ENCODE results near the gene GRM7.

Gene GRM7

GRCh38 chr3:7322957-7323669 lies 462.2 kb downstream of the GRM7 start:
- DNase-seq, result no peak

GRCh38 chr3:7328339-7328738 lies 467.4 kb downstream of the GRM7 start:
- DNase-seq, result no peak

- DNase-seq, result no peak
Observed at GRCh38 chr3:7332696-7333095, 471.8 kb downstream of the GRM7 start.

- DNase-seq, result no peak
Observed at GRCh38 chr3:7333125-7333524, 472.2 kb downstream of the GRM7 start.

- DNase-seq, result no peak
Observed at GRCh38 chr3:7340795-7341194, 479.9 kb downstream of the GRM7 start.

- no peak for DNase-seq
Observed at GRCh38 chr3:7346364-7346763, 485.4 kb downstream of the GRM7 start.

- DNase-seq, result no peak
Observed at GRCh38 chr3:7357101-7357500, 496.2 kb downstream of the GRM7 start.

- DNase-seq, result no peak
Observed at GRCh38 chr3:7367968-7368367, 507.1 kb downstream of the GRM7 start.

GRCh38 chr3:7368597-7368996 lies 507.7 kb downstream of the GRM7 start:
- DNase-seq, result no peak

GRCh38 chr3:7371693-7372572 lies 511.0 kb downstream of the GRM7 start:
- no peak for DNase-seq

GRCh38 chr3:7377103-7377502 lies 516.2 kb downstream of the GRM7 start:
- no peak for DNase-seq

- no peak for DNase-seq
Observed at GRCh38 chr3:7381741-7382140, 520.8 kb downstream of the GRM7 start.

GRCh38 chr3:7382293-7383010 lies 521.5 kb downstream of the GRM7 start:
- DNase-seq, result no peak

GRCh38 chr3:7385635-7386034 lies 524.7 kb downstream of the GRM7 start:
- DNase-seq, result no peak

- DNase-seq, result no peak
Observed at GRCh38 chr3:7388026-7388425, 527.1 kb downstream of the GRM7 start.

GRCh38 chr3:7392206-7392605 lies 531.3 kb downstream of the GRM7 start:
- DNase-seq, result no peak

- no peak for DNase-seq
Observed at GRCh38 chr3:7393944-7394605, 533.2 kb downstream of the GRM7 start.

- DNase-seq, result no peak
Observed at GRCh38 chr3:7396534-7396933, 535.6 kb downstream of the GRM7 start.

- no peak for DNase-seq
Observed at GRCh38 chr3:7397097-7397496, 536.2 kb downstream of the GRM7 start.

GRCh38 chr3:7400360-7400759 lies 539.4 kb downstream of the GRM7 start:
- no peak for DNase-seq

GRCh38 chr3:7401418-7401817 lies 540.5 kb downstream of the GRM7 start:
- no peak for DNase-seq

GRCh38 chr3:7407107-7407506 lies 546.2 kb downstream of the GRM7 start:
- DNase-seq, result no peak

- no peak for DNase-seq
Observed at GRCh38 chr3:7410782-7411181, 549.9 kb downstream of the GRM7 start.
